ENCODE measurements around the gene CDCA4. TPM values are rescaled to one million over a fixed set of nuclear protein-coding genes. Genes with fewer than 3 reads are reported as not detected.

CDCA4 gene
- total and polyA plus RNA-seq, 2 experiments from 2014 or later = 13.6 to 17.1 TPM

DNA sequence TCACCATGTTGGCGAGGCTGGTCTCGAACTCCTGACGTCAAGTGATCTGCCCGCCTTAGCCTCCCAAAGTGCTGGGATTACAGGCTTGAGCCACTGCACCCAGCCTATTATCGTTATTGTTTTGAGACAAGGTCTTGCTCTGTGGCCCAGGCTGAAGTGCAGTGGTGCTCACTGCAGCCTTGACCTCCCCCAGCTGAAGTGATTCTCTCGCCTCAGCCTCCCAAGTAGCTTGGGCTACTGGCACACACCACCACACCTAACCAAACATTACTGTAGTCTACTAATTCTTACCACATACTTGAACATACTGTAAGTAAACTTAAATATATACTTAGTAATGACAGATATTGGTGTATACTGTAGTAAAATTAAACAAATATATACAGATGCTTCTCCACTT is 4.5 kb upstream of the CDCA4 start:
- Histone ChIP-seq H3K79me2 (peaks cover 6% of the 10 kb centered on the region), H3K9me2 (replicated peaks; ENCODE audit: insufficient read depth) (no peaks in the 10 kb centered on the region), H3K27ac (no peak overlapping the region), H3K4me1 (ENCODE audit: insufficient read depth) (no peaks in the 10 kb centered on the region), H3K36me3 (replicated peaks; ENCODE audit: insufficient read depth, low read depth) (no peaks in the 10 kb centered on the region), H3K4me3 (no peak overlapping the region), H2AFZ (no peak overlapping the region), H4K20me1 (ENCODE audit: insufficient read depth, poor library complexity, severe bottlenecking) (no peaks in the 10 kb centered on the region), H3K4me2 (no peak overlapping the region), H3K9me3 (ENCODE audit: low read depth) (no peaks in the 10 kb centered on the region), H3K27me3 (no peaks in the 10 kb centered on the region)
- DNase-seq (ENCODE audit: low spot score) = no peak
- WGBS (ENCODE audit: low lambda C conversion rate, missing lambda C conversion rate) = 89% methylated on average over 6 of the region's 6 CpGs
- no peak for TF ChIP-seq EZH2phosphoT487 (IDR thresholded peaks at IDR 0.05; ENCODE audit: low read depth, severe bottlenecking, unreplicated experiment)
- no peak for TF ChIP-seq EZH2 (IDR thresholded peaks at IDR 0.05; ENCODE audit: borderline replicate concordance)
- TF ChIP-seq, protein P1, sequence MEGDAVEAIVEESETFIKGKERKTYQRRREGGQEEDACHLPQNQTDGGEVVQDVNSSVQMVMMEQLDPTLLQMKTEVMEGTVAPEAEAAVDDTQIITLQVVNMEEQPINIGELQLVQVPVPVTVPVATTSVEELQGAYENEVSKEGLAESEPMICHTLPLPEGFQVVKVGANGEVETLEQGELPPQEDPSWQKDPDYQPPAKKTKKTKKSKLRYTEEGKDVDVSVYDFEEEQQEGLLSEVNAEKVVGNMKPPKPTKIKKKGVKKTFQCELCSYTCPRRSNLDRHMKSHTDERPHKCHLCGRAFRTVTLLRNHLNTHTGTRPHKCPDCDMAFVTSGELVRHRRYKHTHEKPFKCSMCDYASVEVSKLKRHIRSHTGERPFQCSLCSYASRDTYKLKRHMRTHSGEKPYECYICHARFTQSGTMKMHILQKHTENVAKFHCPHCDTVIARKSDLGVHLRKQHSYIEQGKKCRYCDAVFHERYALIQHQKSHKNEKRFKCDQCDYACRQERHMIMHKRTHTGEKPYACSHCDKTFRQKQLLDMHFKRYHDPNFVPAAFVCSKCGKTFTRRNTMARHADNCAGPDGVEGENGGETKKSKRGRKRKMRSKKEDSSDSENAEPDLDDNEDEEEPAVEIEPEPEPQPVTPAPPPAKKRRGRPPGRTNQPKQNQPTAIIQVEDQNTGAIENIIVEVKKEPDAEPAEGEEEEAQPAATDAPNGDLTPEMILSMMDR (IDR thresholded peaks at IDR 0.05; ENCODE audit: poor library complexity) = no peak

DNA sequence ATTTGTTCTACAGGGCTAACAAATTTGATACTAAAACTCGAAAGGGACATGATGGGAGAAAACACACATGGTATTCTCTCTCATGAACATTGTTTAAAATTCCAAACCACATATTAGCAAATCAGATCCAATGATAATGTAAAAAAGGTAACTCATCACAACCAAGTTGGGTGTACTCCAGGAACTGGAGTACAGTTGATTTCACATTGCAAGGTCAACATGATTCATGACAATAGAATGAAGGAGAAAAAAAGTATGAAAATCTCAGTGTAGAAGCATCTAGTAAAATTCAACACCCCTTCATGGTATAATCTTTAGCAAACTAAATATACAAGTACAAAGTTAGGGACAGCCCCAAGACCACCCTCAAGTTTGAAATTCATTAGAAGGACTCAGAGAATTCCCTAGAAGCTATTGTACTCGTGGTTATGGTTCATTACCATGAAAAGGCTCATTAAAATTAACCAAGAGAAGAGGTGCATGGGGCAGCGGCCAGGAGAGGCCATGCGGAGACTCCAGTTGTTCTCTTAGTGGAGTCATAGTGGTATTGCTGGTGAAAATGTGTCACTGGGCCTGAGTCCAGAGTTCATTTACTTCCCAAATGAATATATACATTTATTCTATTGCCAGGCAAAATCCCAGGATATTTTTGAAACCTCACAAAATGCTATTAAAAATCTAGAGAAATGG is 3.1 kb upstream of the CDCA4 start:
- TF ChIP-seq, protein P1 (IDR thresholded peaks at IDR 0.05; ENCODE audit: poor library complexity) = no peak
- no peaks in the 10 kb centered on the region for H3K36me3 ChIP-seq (replicated peaks; ENCODE audit: insufficient read depth, low read depth)
- H3K79me2 ChIP-seq = peaks cover 20% of the 10 kb centered on the region
- 80% methylated on average over 4 of the region's 4 CpGs for WGBS (ENCODE audit: low lambda C conversion rate, missing lambda C conversion rate)
- no peak overlapping the region for H3K4me3 ChIP-seq
- no peak overlapping the region for H3K4me2 ChIP-seq
- H3K27ac ChIP-seq = no peak overlapping the region
- no peaks in the 10 kb centered on the region for H3K9me3 ChIP-seq (ENCODE audit: low read depth)
- peaks cover 5% of the 10 kb centered on the region for H3K4me1 ChIP-seq (ENCODE audit: insufficient read depth)
- peaks cover 6% of the 10 kb centered on the region for H4K20me1 ChIP-seq (ENCODE audit: insufficient read depth, poor library complexity, severe bottlenecking)
- H3K9me2 ChIP-seq (replicated peaks; ENCODE audit: insufficient read depth) = no peaks in the 10 kb centered on the region
- no peak overlapping the region for H2AFZ ChIP-seq
- no peak for DNase-seq (ENCODE audit: low spot score)
- H3K27me3 ChIP-seq = no peaks in the 10 kb centered on the region

DNA sequence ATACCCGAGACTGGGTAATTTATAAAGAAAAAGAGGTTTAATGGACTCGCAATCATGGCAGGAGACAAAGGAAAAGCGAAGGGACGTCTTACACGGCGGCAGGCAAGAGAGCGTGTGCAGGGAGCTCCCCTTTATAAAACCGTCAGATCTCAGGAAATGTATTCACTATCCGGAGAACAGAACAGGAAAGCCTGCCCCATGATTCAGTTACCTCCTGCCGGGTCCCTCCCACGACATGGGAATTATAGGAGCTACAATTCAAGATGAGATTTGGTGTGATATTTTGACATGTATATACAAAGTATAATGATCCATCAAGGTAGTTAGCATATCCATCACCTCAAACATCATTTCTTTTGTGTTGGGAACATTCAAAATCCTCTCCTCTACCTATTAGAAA is 2.3 kb upstream of the CDCA4 start:
- 78% methylated on average over 11 of the region's 11 CpGs for WGBS (ENCODE audit: low lambda C conversion rate, missing lambda C conversion rate)
- Histone ChIP-seq H3K27ac (no peak overlapping the region), H3K27me3 (no peaks in the 10 kb centered on the region), H3K9me2 (replicated peaks; ENCODE audit: insufficient read depth) (no peaks in the 10 kb centered on the region), H3K4me2 (no peak overlapping the region), H3K9me3 (ENCODE audit: low read depth) (no peaks in the 10 kb centered on the region), H3K36me3 (replicated peaks; ENCODE audit: insufficient read depth, low read depth) (no peaks in the 10 kb centered on the region), H3K4me3 (no peak overlapping the region), H4K20me1 (ENCODE audit: insufficient read depth, poor library complexity, severe bottlenecking) (peaks cover 10% of the 10 kb centered on the region), H2AFZ (no peak overlapping the region), H3K4me1 (ENCODE audit: insufficient read depth) (peaks cover 12% of the 10 kb centered on the region), H3K79me2 (peaks cover 28% of the 10 kb centered on the region)
- no peak for DNase-seq (ENCODE audit: low spot score)
- TF ChIP-seq EZH2phosphoT487 (IDR thresholded peaks at IDR 0.05; ENCODE audit: low read depth, severe bottlenecking, unreplicated experiment) (no peak), EZH2 (IDR thresholded peaks at IDR 0.05; ENCODE audit: borderline replicate concordance) (no peak)
- TF ChIP-seq, protein P1 (IDR thresholded peaks at IDR 0.05; ENCODE audit: poor library complexity) = no peak

All from hepatocyte (in vitro differentiated cells).